Activated CD8-positive, alpha-beta T cell treated with anti-CD3 and anti-CD28 coated beads for 36 hours (primary cell): ENCODE measurements around the gene RRBP1. TPM values are rescaled to one million over a fixed set of nuclear protein-coding genes. Genes with fewer than 3 reads are reported as not detected.

Experiments used
- ATAC-seq: fragments of 200-7000 bp; cut with Tn5 transposase; one replicate; pipeline ENCODE4 v1.10.0; 2021; ENCODE audit warnings: mild to moderate bottlenecking, moderate library complexity
- CTCF ChIA-PET: fragments of 350-600 bp; sonication (Branson Sonifier 250); formaldehyde crosslinking; loops from one replicate; lab custom pipeline; 2021; ENCODE audit warnings: antibody characterized with exemption; lab: Charles Lee
- POLR2A ChIA-PET: fragments of 350-600 bp; sonication (Branson Sonifier 250); formaldehyde crosslinking; loops from one replicate; lab custom pipeline; 2021; ENCODE audit warnings: antibody characterized with exemption; lab: Charles Lee
- DNase-seq: peaks from one replicate; pipeline ENCODE4 v3.0.0-alpha.2; 2020
- H3K27ac Mint-ChIP-seq: one replicate; pipeline ENCODE4 v1.8.0; 2021; ENCODE audit warnings: mild to moderate bottlenecking, mixed read lengths
- H3K27me3 Mint-ChIP-seq: one replicate; pipeline ENCODE4 v1.8.0; 2021; ENCODE audit warnings: mixed read lengths
- H3K36me3 Mint-ChIP-seq: one replicate; pipeline ENCODE4 v1.8.0; 2021; ENCODE audit warnings: low read depth, mixed read lengths
- H3K4me1 Mint-ChIP-seq: one replicate; pipeline ENCODE4 v1.8.0; 2021; ENCODE audit warnings: low read depth, mixed read lengths
- H3K4me3 Mint-ChIP-seq: one replicate; pipeline ENCODE4 v1.8.0; 2021; ENCODE audit warnings: mild to moderate bottlenecking, moderate library complexity, mixed read lengths
- H3K9me3 Mint-ChIP-seq: one replicate; pipeline ENCODE4 v1.8.0; 2021; ENCODE audit warnings: mixed read lengths
- CTCF ChIP-seq: fragments of 200-600 bp; IDR thresholded peaks from one replicate; pipeline ENCODE4 v1.8.0; 2022; ENCODE audit warnings: antibody characterized with exemption, mild to moderate bottlenecking
- intact Hi-C: fragments of 100-400 bp; cut with micrococcal nuclease; formaldehyde crosslinking; loops from one replicate; pipeline ENCODE4 v1.10.0; 2022
- total RNA-seq, 2 experiments: library from RNA; stranded (reverse); gene quantifications; one replicate each; pipeline ENCODE4 v1.2.3, GENCODE V29; 2021

Gene RRBP1
- total RNA-seq, 2 experiments from 2014 or later = 35.2 to 35.9 TPM

DNA sequence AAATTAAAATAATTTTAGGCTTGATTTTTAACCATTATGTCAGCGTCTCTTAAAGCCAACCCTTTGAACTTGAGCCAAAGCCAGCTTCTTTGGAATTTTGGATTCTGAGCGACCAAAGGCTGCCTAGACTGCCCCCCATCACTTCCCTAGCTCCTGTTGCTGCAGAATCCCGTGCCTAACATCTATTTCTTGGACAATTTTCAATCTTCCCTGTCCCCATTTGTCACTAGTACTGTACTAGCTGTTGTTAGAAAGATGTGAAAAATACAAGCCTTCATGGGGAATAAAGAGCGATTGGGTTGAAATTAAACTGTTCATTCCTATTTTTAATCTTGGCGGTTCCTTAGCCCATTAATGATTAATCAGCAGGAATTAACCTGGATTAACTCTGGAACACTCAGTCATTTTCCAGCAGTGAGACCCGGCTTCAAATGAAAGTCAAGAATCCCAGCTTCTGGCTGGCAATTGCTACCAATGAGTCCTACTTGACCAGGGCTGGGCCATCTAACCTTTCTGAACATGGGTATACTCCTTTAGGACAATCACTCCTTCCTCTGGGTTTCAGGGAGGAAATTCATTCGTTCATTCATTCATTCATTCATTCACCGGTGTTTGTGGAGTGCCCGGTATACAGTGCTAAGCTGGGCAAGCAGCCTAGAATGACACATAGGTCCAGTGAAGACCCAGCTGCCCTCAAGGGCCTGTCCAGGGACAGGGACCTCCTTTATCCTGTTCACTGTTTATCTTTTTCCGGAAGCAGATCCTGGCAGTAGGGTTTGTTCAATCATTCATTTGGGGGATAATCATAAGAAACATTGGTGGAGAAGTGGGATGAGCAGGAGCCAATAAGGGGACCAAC is 1.4 kb upstream of the RRBP1 start:
- ChIA-PET POLR2A (interaction anchor here (0.9 to 2.0 kb wide), 6 partner anchors 72 to 287 kb away, joined by 3 to 6 read pairs (median 4); partner anchors contain the start of genes MGME1 and SNX5), CTCF (interaction anchor here (0.6 to 6.4 kb wide), 41 partner anchors 8 to 605 kb away, joined by 3 to 65 read pairs (median 5); partner anchors contain the start of genes BANF2, BFSP1, DSTN and MGME1)
- DNase-seq (no peak), ATAC-seq (no peak)
- no peaks in the 10 kb centered on the region for H3K9me3 Mint-ChIP-seq
- intact Hi-C loops = loop anchor here (5.0 to 10.0 kb wide), 2 partner anchors 214 to 311 kb away; no protein-coding TSS in a partner anchor
- H3K27ac Mint-ChIP-seq = no peak overlapping the region
- peaks cover 4% of the 10 kb centered on the region for H3K36me3 Mint-ChIP-seq
- peak overlapping the region; percentile 38 for H3K4me3 Mint-ChIP-seq
- TF ChIP-seq CTCF = no peak
- H3K27me3 Mint-ChIP-seq = peaks cover 35% of the 10 kb centered on the region
- peaks cover 22% of the 10 kb centered on the region for H3K4me1 Mint-ChIP-seq

DNA sequence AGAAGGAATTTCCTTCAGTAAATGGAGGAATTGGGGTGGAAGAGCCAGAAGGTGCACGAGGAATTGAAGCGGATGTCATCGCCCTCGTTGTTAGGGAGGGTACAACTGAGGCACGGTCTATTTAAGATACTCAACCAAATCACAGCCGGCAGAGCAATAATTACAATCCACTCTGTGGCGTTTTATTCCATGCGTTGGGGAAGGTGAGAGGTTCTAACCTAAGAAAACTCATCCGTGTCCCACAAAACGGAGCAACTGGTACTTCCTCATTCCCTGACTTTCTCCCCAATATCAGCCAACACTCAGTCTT is 802 bp upstream of the RRBP1 start:
- intact Hi-C loops = loop anchor here (5.0 to 10.0 kb wide), 2 partner anchors 214 to 312 kb away; no protein-coding TSS in a partner anchor
- peak overlapping the region; percentile 78 for H3K4me3 Mint-ChIP-seq
- peaks cover 33% of the 10 kb centered on the region for H3K27me3 Mint-ChIP-seq
- no peaks in the 10 kb centered on the region for H3K9me3 Mint-ChIP-seq
- TF ChIP-seq CTCF = peak; percentile 50
- H3K36me3 Mint-ChIP-seq = peaks cover 4% of the 10 kb centered on the region
- POLR2A ChIA-PET = interaction anchor here (0.9 to 2.0 kb wide), 7 partner anchors 72 to 288 kb away, joined by 3 to 6 read pairs (median 4); partner anchors contain the start of genes BFSP1, MGME1 and SNX5
- DNase-seq = no peak
- H3K27ac Mint-ChIP-seq = peak overlapping the region; percentile 82
- CTCF ChIA-PET = interaction anchor here (0.6 to 6.4 kb wide), 54 partner anchors 8 to 680 kb away, joined by 3 to 65 read pairs (median 4); partner anchors contain the start of genes BANF2, BFSP1, DSTN and MGME1
- H3K4me1 Mint-ChIP-seq = peaks cover 26% of the 10 kb centered on the region
- no peak for ATAC-seq

- intact Hi-C loops = loop anchor here (5.0 to 10.0 kb wide), 2 partner anchors 216 to 313 kb away; no protein-coding TSS in a partner anchor
- Mint-ChIP-seq H3K4me1 (peaks cover 28% of the 10 kb centered on the region), H3K27me3 (peaks cover 23% of the 10 kb centered on the region), H3K27ac (peak overlapping the region; percentile 76), H3K9me3 (no peaks in the 10 kb centered on the region), H3K36me3 (peaks cover 6% of the 10 kb centered on the region), H3K4me3 (peak overlapping the region; percentile 78)
- DNase-seq (no peak), ATAC-seq (peak; percentile 5)
- POLR2A ChIA-PET = interaction anchor here (0.9 to 2.0 kb wide), 8 partner anchors 9 to 285 kb away, joined by 3 to 6 read pairs (median 4); partner anchors contain the start of gene BFSP1
- TF ChIP-seq CTCF = no peak
- CTCF ChIA-PET = interaction anchor here (0.7 to 6.4 kb wide), 46 partner anchors 8 to 913 kb away, joined by 3 to 65 read pairs (median 5); partner anchors contain the start of genes BANF2, BFSP1, DSTN and MGME1
Observed at GRCh38 chr20:17681726-17682102, 328 bp downstream of the RRBP1 start.

- H3K36me3 Mint-ChIP-seq = peaks cover 6% of the 10 kb centered on the region
- H3K27ac Mint-ChIP-seq = peak overlapping the region; percentile 49
Observed at GRCh38 chr20:17680836-17681725, 961 bp downstream of the RRBP1 start.

More at GRCh38 chr20:17680836-17681725, 961 bp downstream of the RRBP1 start:
- peaks cover 28% of the 10 kb centered on the region for H3K4me1 Mint-ChIP-seq
- peaks cover 18% of the 10 kb centered on the region for H3K27me3 Mint-ChIP-seq
- intact Hi-C loops = loop anchor here (5.0 to 10.0 kb wide), 2 partner anchors 216 to 314 kb away; no protein-coding TSS in a partner anchor
- H3K9me3 Mint-ChIP-seq = no peaks in the 10 kb centered on the region
- peak; percentile 75 for DNase-seq
- peak; percentile 18 for ATAC-seq
- peak; percentile 48 for TF ChIP-seq CTCF
- POLR2A ChIA-PET = interaction anchor here (1.0 to 2.0 kb wide), 6 partner anchors 9 to 286 kb away, joined by 3 to 6 read pairs (median 4); no protein-coding TSS in a partner anchor
- CTCF ChIA-PET = interaction anchor here (0.6 to 6.4 kb wide), 27 partner anchors 10 to 914 kb away, joined by 3 to 65 read pairs (median 6); partner anchors contain the start of genes BFSP1 and DSTN
- H3K4me3 Mint-ChIP-seq = peak overlapping the region; percentile 76
